ENCODE results near the gene NPAS3. TPM values are rescaled to one million over a fixed set of nuclear protein-coding genes. Genes with fewer than 3 reads are reported as not detected.

Gene NPAS3
- total RNA-seq, 1 experiment from 2014 or later, result 15.6 TPM

DNA sequence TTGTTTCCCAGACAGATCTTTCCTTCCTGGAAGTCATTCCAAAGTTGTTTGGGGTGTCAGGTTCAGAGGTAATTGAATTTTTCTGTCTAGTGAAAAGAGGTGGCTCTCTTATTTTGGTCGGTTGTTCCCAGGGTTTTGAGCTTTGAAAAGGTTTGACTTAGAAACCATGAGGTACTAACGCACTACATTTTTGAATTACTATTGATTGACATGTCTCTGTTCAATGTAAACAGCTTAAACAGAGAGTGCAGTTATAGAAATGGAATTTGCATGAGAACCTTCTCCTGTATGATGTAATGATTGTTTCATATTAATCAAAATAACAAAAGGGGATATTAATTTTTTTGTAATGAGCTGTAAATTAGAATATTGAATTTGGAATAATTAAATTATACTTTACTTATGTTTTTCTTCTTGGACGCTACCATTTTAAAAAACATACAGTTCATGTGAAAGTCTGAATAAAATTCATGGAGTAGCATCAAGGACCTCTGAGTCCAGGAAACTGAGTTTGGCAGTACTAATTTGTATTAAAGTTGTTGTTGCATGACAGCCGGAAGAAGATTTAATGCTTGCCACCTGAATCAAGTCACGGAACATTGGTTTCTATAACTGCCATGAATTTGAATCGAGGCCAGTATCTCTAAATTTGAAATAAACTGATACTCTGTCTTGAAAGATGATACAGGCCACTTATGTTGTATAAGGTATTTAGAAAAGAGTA lies 41.7 kb downstream of the NPAS3 start:
- CTCF ChIA-PET, result no interaction called here
- BruUV-seq (replicated peaks), result TSS peak; percentile 86
- POLR2A ChIA-PET (ENCODE audit: low non-redundant PET), result no interaction called here
- no peak for TF ChIP-seq EZH2 (IDR thresholded peaks at IDR 0.05; ENCODE audit: borderline replicate concordance, low read depth, low read length, poor library complexity, severe bottlenecking)
- TF ChIP-seq CTCF (conservative IDR thresholded peaks at IDR 0.05; ENCODE audit: low read depth, low read length), result no peak
- Histone ChIP-seq H3K27ac (ENCODE audit: low read depth, low read length, poor library complexity, severe bottlenecking) (peak overlapping the region; percentile 89), H3K4me1 (ENCODE audit: insufficient read depth, low read length, poor library complexity, severe bottlenecking) (peaks cover 65% of the 10 kb centered on the region), H3K9me3 (ENCODE audit: low read depth, low read length, poor library complexity, severe bottlenecking) (no peaks in the 10 kb centered on the region), H3K27me3 (replicated peaks; ENCODE audit: insufficient read depth, low read depth, low read length, poor library complexity) (no peaks in the 10 kb centered on the region), H3K4me3 (ENCODE audit: low read depth, low read length, poor library complexity, severe bottlenecking) (peak overlapping the region; percentile 5), H3K36me3 (ENCODE audit: insufficient read depth, low read length, poor library complexity, severe bottlenecking) (no peaks in the 10 kb centered on the region)
- intact Hi-C loops (cut with micrococcal nuclease; ENCODE audit: unreplicated experiment), result no loop called here
- peak; percentile 79 for DNase-seq (ENCODE audit: low spot score)

GRCh38 chr14:32980902-32981501 lies 42.3 kb downstream of the NPAS3 start:
- H3K9me3 ChIP-seq (ENCODE audit: low read depth, low read length, poor library complexity, severe bottlenecking), result no peaks in the 10 kb centered on the region
- no peak overlapping the region for H3K4me3 ChIP-seq (ENCODE audit: low read depth, low read length, poor library complexity, severe bottlenecking)
- no peaks in the 10 kb centered on the region for H3K27me3 ChIP-seq (replicated peaks; ENCODE audit: insufficient read depth, low read depth, low read length, poor library complexity)
- peak overlapping the region; percentile 41 for H3K27ac ChIP-seq (ENCODE audit: low read depth, low read length, poor library complexity, severe bottlenecking)
- no TSS peak for BruUV-seq (replicated peaks)
- POLR2A ChIA-PET (ENCODE audit: low non-redundant PET), result no interaction called here
- intact Hi-C loops (cut with micrococcal nuclease; ENCODE audit: unreplicated experiment), result no loop called here
- H3K36me3 ChIP-seq (ENCODE audit: insufficient read depth, low read length, poor library complexity, severe bottlenecking), result no peaks in the 10 kb centered on the region
- H3K4me1 ChIP-seq (ENCODE audit: insufficient read depth, low read length, poor library complexity, severe bottlenecking), result peaks cover 72% of the 10 kb centered on the region
- DNase-seq (ENCODE audit: low spot score), result no peak
- CTCF ChIA-PET, result no interaction called here
- TF ChIP-seq CTCF (conservative IDR thresholded peaks at IDR 0.05; ENCODE audit: low read depth, low read length) (no peak), EZH2 (IDR thresholded peaks at IDR 0.05; ENCODE audit: borderline replicate concordance, low read depth, low read length, poor library complexity, severe bottlenecking) (no peak)

GRCh38 chr14:32984241-32984930 lies 45.7 kb downstream of the NPAS3 start:
- no peaks in the 10 kb centered on the region for H3K36me3 ChIP-seq (ENCODE audit: insufficient read depth, low read length, poor library complexity, severe bottlenecking)
- peak overlapping the region; percentile 93 for H3K27ac ChIP-seq (ENCODE audit: low read depth, low read length, poor library complexity, severe bottlenecking)
- no peak overlapping the region for H3K4me3 ChIP-seq (ENCODE audit: low read depth, low read length, poor library complexity, severe bottlenecking)
- TF ChIP-seq CTCF (conservative IDR thresholded peaks at IDR 0.05; ENCODE audit: low read depth, low read length), result no peak
- no peak for TF ChIP-seq EZH2 (IDR thresholded peaks at IDR 0.05; ENCODE audit: borderline replicate concordance, low read depth, low read length, poor library complexity, severe bottlenecking)
- intact Hi-C loops (cut with micrococcal nuclease; ENCODE audit: unreplicated experiment), result no loop called here
- H3K4me1 ChIP-seq (ENCODE audit: insufficient read depth, low read length, poor library complexity, severe bottlenecking), result peaks cover 76% of the 10 kb centered on the region
- H3K27me3 ChIP-seq (replicated peaks; ENCODE audit: insufficient read depth, low read depth, low read length, poor library complexity), result no peaks in the 10 kb centered on the region
- ChIA-PET CTCF (no interaction called here), POLR2A (ENCODE audit: low non-redundant PET) (no interaction called here)
- no peak for DNase-seq (ENCODE audit: low spot score)
- H3K9me3 ChIP-seq (ENCODE audit: low read depth, low read length, poor library complexity, severe bottlenecking), result no peaks in the 10 kb centered on the region
- no TSS peak for BruUV-seq (replicated peaks)
